Large intestine (tissue), 3 donors: Measurements from ENCODE around the gene IL7R. TPM values are rescaled to one million over a fixed set of nuclear protein-coding genes. Genes with fewer than 3 reads are reported as not detected.
A peak's percentile ranks its signal among the peaks of the same experiment; 100 is the strongest.
"Not testable (repeated sequence)": the region's sequence is repeated elsewhere in the genome, so short reads cannot be mapped to it uniquely, and the experiment has no call there.

Experiments
- DNase-seq, 2 donors: peaks; one replicate each; pipeline versions ENCODE4 v3.0.0 to v3.0.0-alpha.2; 2013
- H3K27ac ChIP-seq: one replicate; pipeline ENCODE4 v1.5.1; 2013; ENCODE audit warnings: low read length
- H3K27me3 ChIP-seq: 2 replicates; pipeline ENCODE4 v1.6.1; 2013; ENCODE audit warnings: low read length; ENCODE audit not compliant: control insufficient read depth, insufficient read depth
- H3K36me3 ChIP-seq: 2 replicates; pipeline ENCODE4 v1.6.1; 2013; ENCODE audit warnings: low read length; ENCODE audit not compliant: control insufficient read depth, insufficient read depth
- H3K4me1 ChIP-seq: one replicate; pipeline ENCODE4 v1.6.1; 2013; ENCODE audit warnings: low read length; ENCODE audit not compliant: control insufficient read depth, insufficient read depth
- H3K4me3 ChIP-seq: one replicate; pipeline ENCODE4 v1.5.1; 2013; ENCODE audit warnings: low read length
- H3K9me3 ChIP-seq: one replicate; pipeline ENCODE4 v1.6.1; 2013; ENCODE audit warnings: mild to moderate bottlenecking, low read depth, low read length, moderate library complexity; ENCODE audit not compliant: control insufficient read depth
- WGBS: methylation state at CpG from one replicate; pipeline ENCODE4 v1.1.5; 2013; ENCODE audit warnings: low lambda C conversion rate; ENCODE audit not compliant: insufficient coverage; 5-methylcytosine and 5-hydroxymethylcytosine counted together
- polyA plus RNA-seq: library from polyadenylated mRNA; unstranded; fragments of 120-200 nt; gene quantifications from one replicate; pipeline ENCODE4 v1.2.1, GENCODE V29; 2013

Gene IL7R
- polyA plus RNA-seq, 1 donor: 9.9 TPM

DNA sequence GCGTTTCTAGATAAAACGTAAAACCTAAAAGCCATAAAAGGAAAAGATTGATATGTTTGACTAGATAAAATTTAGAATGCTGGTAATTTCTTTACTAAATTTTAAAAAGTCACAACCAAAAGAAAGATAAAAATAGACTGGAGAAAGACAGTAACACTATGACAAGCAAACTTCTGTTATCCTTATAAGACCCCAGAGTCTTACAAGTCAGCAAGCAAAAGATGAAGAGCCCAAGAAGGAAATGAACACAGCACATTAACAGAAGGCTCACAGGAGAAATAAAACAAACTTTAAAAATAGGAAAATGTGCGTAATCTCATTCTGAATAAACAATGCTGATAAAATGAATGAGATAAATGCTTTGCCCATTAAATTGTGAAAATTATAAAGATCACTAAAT, 29.7 kb downstream of the IL7R start:
- H3K9me3 ChIP-seq: no peaks in the 10 kb centered on the region
- H3K4me3 ChIP-seq: no peak overlapping the region
- H3K27ac ChIP-seq: no peak overlapping the region
- no peaks in the 10 kb centered on the region for H3K36me3 ChIP-seq
- no peaks in the 10 kb centered on the region for H3K4me1 ChIP-seq
- H3K27me3 ChIP-seq: peaks cover 3% of the 10 kb centered on the region
- DNase-seq: no peak
- WGBS: 86% methylated on average over 3 of the region's 3 CpGs

DNA sequence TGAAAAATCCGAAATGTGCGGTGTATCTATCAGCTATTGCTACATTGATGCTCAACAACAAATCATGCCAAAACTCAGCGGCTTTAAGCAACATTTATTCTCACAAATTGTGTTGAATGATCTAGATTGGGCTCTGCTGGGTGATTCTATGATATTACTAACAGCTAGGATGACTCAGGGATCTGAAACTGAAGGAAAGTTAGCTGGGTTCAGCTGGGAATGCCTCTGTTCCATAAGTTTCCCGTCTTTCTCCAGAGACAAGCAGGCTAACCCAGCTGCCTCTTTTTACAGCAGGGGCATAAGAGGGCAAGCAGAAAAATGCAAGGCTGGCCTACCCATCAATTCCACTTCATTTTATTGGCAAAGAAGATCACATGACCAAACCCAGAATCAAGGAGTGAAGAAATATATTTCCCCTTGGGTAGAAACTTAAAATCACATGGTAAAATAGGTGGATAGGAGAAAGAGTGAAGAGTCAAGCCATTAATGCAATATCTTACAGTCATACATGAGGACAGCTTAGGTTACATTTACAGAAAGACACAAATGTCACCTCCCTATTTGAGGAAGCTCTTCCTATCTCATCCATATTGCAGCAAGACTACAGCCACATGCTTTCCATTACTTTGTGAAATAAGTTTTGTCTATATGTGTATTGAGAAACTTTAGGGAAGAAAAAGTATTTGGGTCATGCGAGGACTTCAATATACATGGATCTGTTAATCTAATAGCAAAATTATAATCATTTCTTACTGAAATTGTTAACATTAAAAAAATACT, 30.8 kb downstream of the IL7R start:
- DNase-seq: no peak
- H3K27me3 ChIP-seq: peaks cover 3% of the 10 kb centered on the region
- no peaks in the 10 kb centered on the region for H3K4me1 ChIP-seq
- no peak overlapping the region for H3K4me3 ChIP-seq
- H3K36me3 ChIP-seq: no peaks in the 10 kb centered on the region
- no peak overlapping the region for H3K27ac ChIP-seq
- no peaks in the 10 kb centered on the region for H3K9me3 ChIP-seq
- 90% methylated on average over 1 of the region's 5 CpGs for WGBS

DNA sequence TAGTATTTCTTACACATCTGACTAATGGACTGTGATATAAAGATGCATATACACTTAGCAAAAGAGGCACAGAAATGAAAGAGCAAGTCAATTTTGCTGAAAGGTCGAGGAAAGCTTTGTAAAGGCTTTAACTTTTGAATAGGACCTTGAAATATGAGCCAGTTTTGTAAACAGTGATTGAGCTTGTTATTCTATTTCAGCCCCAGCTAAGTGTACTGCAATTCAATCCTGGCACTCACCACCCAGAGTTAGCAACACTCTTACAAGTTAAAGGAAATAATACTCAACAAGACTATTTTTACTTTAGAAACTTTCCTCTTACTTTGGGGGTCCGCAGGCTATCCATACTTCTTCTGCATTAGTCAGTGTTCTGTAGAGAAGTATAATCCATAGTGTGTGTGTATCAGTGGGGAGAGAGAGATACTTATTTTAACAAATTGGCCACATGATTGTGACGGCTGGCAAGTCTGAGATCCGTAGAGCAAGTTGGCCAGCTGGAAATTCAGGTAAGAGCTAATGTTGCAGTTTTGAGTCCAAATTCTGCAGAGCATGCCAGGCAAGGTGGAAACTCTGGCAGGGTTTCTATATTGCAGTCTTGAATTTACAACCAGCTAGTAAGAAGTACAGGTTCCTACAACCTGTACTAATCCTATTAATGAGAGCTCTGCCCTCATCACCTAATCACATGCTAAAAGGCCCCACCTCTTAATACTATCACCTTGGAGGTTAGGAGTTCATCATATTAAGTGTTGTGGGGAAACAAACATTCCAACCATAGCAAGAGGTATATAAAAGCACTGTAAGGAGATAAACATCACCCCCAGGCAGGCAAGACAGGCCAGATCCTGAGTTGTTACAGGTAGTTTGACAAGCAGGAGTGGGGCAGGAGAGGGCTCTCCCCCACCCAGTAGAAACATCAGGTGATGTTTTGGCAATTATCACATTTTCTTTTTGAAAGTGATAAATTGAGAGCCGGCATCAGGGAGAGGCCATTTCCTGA, 33.6 kb downstream of the IL7R start:
- Histone ChIP-seq H3K27me3 (peaks cover 3% of the 10 kb centered on the region), H3K36me3 (no peaks in the 10 kb centered on the region), H3K4me3 (no peak overlapping the region), H3K9me3 (no peaks in the 10 kb centered on the region), H3K27ac (no peak overlapping the region), H3K4me1 (no peaks in the 10 kb centered on the region)
- no peak for DNase-seq
- 50% methylated on average over 2 of the region's 5 CpGs for WGBS

DNA sequence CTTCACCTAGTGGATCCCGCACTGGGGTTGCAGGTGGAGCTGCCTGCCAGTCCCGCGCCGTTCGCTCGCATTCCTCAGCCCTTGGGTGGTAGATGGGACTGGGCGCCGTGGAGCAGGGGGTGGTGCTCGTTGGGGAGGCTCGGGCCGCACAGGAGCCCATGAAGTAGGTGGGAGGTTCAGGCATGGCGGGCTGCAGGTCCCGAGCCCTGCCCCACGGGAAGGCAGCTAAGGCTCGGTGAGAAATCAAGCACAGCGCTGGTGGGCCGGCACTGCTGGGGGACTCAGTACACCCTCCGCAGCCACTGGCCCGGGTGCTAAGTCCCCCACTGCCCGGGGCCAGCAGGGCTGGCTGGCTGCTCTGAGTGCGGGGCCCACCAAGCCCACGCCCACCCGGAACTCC, 36.1 kb downstream of the IL7R start:
- no CpG with 5 or more reads among the region's 23 CpGs for WGBS
- H3K36me3 ChIP-seq, DNase-seq, H3K27me3 ChIP-seq, H3K9me3 ChIP-seq, H3K4me1 ChIP-seq, H3K4me3 ChIP-seq, H3K27ac ChIP-seq: not testable (repeated sequence)

DNA sequence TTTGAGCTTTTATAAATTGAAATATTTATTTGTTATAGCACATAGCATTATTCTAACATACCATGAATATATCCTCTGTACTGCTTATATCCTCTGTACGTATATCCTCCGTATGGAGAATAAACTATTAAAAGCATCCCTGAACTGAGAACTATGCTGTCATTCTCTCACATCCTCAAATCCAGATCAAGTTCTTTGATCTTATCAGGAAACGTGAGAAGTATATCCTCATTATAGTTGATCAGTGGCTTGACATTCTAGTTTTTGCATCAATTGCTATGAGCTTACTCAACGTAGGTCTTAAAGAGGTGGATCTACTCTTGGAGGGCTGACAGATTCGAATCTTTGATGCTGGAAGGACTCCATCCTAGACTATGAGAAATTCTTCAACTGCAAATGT, 37.4 kb downstream of the IL7R start:
- Histone ChIP-seq H3K4me1 (no peaks in the 10 kb centered on the region), H3K36me3 (no peaks in the 10 kb centered on the region), H3K9me3 (no peaks in the 10 kb centered on the region), H3K27ac (no peak overlapping the region), H3K27me3 (no peaks in the 10 kb centered on the region), H3K4me3 (no peak overlapping the region)
- WGBS: 100% methylated on average over 1 of the region's 5 CpGs
- no peak for DNase-seq

DNA sequence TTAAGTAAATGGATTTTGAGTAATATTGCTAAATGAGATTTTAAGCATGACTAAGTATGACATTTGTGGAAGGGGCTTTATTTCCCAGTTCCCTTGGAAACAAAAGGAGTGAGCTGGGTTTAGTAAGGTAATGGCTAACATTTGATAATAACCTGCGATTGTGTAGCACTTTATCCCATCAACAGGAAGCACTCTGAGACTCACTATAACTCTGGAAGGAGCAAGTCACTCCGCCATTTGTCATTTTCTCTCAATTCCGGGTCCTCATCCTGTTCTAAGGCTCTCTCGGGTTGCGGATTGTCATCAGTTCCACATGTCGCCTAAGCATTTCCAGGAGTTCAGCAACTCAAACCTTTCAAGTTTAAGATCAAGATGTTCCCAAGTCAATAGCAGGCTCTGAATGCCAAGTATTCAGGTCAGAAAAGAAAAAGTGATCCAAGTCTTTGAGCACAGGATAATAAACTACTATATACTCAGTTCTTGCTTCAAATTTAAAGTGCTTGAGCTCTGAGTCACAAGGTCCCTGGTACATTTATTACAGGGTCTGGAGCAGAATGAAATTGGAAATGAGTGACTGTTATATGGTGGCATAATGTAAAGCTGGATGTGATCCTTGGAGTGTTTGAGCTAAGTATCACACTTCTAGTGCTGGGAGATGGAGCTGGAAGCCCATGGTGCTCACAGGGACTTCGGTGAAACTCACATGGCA, 42.4 kb downstream of the IL7R start:
- no peak overlapping the region for H3K27ac ChIP-seq
- 71% methylated on average over 1 of the region's 7 CpGs for WGBS
- no peak for DNase-seq
- no peaks in the 10 kb centered on the region for H3K27me3 ChIP-seq
- no peaks in the 10 kb centered on the region for H3K4me1 ChIP-seq
- no peaks in the 10 kb centered on the region for H3K36me3 ChIP-seq
- H3K9me3 ChIP-seq: no peaks in the 10 kb centered on the region
- H3K4me3 ChIP-seq: no peak overlapping the region

DNA sequence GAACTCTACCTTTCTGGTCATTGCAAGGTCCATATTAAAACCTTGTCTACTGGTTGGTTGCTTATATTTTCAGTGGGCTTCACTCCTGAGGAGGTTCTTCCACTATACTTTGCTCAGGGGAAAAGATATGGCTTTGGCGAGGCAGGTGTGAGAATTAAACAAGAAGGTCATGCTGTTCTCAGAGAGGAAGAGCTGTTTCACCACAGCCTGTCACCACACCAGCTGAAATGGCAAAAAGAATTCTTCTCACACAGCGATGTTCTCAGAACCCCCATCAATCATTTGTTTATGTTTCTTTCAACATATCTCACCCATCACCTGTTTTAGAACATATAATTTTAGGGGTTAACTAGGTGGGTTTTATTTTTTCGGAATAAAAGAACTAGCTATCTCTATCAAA, 43.1 kb downstream of the IL7R start:
- H3K36me3 ChIP-seq: no peaks in the 10 kb centered on the region
- 75% methylated on average over 2 of the region's 3 CpGs for WGBS
- H3K27ac ChIP-seq: no peak overlapping the region
- no peaks in the 10 kb centered on the region for H3K4me1 ChIP-seq
- no peak for DNase-seq
- H3K9me3 ChIP-seq: no peaks in the 10 kb centered on the region
- H3K4me3 ChIP-seq: no peak overlapping the region
- no peaks in the 10 kb centered on the region for H3K27me3 ChIP-seq

DNA sequence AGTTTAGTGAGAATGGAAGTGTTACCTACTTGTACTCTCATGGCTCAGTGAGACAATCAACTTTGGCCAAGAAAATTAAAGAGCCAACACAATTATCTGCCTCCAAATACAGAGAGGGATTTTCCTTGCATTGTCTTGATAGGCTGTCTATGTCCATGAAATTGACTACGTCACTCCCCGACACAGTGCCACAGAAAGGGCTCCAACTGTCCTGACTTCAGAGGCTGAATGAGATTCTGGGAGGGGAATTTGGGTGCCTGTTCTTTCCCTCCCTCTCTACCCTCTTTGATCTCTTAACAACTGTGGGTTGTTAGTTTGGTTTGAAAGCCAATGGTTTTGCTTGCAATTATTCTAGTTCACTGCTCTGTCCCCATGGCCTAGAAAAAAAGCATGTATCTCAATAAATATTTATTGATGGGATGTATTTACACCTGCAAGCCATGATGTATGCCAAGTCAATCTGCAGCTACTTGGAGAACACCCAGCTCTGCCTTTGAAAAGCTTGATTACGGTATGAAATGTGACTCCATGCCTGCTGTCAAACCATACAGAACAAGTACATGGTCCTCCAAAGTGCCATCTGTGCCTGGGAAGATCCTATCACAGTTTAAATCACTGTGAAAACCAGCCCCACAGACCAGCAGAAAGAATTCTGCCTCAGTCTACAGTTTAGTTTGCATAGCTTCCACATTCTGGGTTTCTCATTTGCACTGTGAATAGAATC, 44.4 kb downstream of the IL7R start:
- no CpG with 5 or more reads among the region's 3 CpGs for WGBS
- no peak overlapping the region for H3K27ac ChIP-seq
- no peak for DNase-seq
- H3K9me3 ChIP-seq: no peaks in the 10 kb centered on the region
- no peaks in the 10 kb centered on the region for H3K4me1 ChIP-seq
- H3K4me3 ChIP-seq: no peak overlapping the region
- no peaks in the 10 kb centered on the region for H3K36me3 ChIP-seq
- H3K27me3 ChIP-seq: no peaks in the 10 kb centered on the region

DNA sequence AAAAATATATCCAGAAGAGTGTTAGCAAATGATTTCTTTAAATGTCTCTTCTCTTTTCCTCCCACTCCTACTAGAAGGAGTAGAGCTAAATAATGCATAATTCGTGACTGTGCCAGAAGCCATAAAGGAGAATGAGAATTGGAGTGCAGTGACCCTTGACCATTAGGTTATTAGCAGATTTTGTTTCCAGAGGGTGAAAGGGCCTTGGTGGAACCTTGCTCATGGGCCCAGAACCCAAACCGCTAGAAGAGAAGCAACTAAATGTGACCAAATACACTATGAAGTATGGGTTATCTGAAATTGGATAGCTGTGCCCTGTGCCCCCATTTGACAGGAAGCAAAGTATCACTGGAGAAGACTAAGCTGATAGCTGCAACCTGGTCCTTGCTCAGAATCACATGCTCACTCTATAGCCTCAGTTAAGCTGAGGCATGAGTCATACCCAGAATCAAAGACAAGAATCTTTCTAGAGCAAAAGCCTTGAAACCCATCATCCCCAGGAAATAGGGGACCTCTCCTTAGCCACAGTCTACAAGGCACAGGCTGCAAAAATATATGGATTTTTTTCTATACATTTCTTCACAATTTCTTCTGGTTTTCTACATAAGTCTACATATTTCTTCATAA, 45.5 kb downstream of the IL7R start:
- Histone ChIP-seq H3K27ac (no peak overlapping the region), H3K36me3 (no peaks in the 10 kb centered on the region), H3K4me1 (no peaks in the 10 kb centered on the region), H3K27me3 (no peaks in the 10 kb centered on the region), H3K4me3 (no peak overlapping the region), H3K9me3 (no peaks in the 10 kb centered on the region)
- no CpG with 5 or more reads among the region's 2 CpGs for WGBS
- DNase-seq: peak in 1 of 2 donors; percentile 42
